Activated T-cell treated with anti-CD3 and anti-CD28 coated beads, Interleukin-2, amount 50 U/mL, for 72 hours (primary cell): ENCODE measurements around the gene FN3K. TPM values are rescaled to one million over a fixed set of nuclear protein-coding genes. Genes with fewer than 3 reads are reported as not detected.

Source experiments
- ATAC-seq, 2 donors: fragments of 150-1000 bp; cut with Tn5 transposase; replicated peaks in 1 of 2; 2 replicates each; pipeline ENCODE4 v1.10.0; 2021; ENCODE audit warnings: moderate library complexity in 2 of 2, mild to moderate bottlenecking in 1 of 2
- DNase-seq, 2 donors: peaks; one replicate each; pipeline ENCODE4 v3.0.0; 2021 to 2022; ENCODE audit warnings: mixed read lengths in 1 of 2
- H3K27ac Mint-ChIP-seq: one replicate; pipeline ENCODE4 v1.8.0; 2022; ENCODE audit warnings: mild to moderate bottlenecking, moderate library complexity, mixed read lengths
- H3K27me3 Mint-ChIP-seq: one replicate; pipeline ENCODE4 v1.8.0; 2022; ENCODE audit warnings: low read depth, mixed read lengths
- H3K36me3 Mint-ChIP-seq, 2 donors: one replicate each; pipeline ENCODE4 v1.8.0; 2022; ENCODE audit warnings: mixed read lengths in 2 of 2, mild to moderate bottlenecking in 1 of 2; ENCODE audit not compliant: insufficient read depth in 2 of 2
- H3K4me1 Mint-ChIP-seq: one replicate; pipeline ENCODE4 v1.8.0; 2022; ENCODE audit warnings: low read depth, mixed read lengths
- H3K4me3 Mint-ChIP-seq, 2 donors: one replicate each; pipeline ENCODE4 v1.8.0; 2022; ENCODE audit warnings: mild to moderate bottlenecking in 2 of 2, mixed read lengths in 2 of 2, moderate library complexity in 2 of 2
- H3K9me3 Mint-ChIP-seq, 2 donors: one replicate each; pipeline ENCODE4 v1.8.0; 2022; ENCODE audit warnings: mixed read lengths in 2 of 2
- total RNA-seq, 2 donors: library from RNA; stranded (reverse); gene quantifications; one replicate each; pipeline ENCODE4 v1.2.3, GENCODE V29; 2022

The FN3K gene
- total RNA-seq, 2 donors from 2014 or later, result 3.5 to 4.3 TPM

DNA sequence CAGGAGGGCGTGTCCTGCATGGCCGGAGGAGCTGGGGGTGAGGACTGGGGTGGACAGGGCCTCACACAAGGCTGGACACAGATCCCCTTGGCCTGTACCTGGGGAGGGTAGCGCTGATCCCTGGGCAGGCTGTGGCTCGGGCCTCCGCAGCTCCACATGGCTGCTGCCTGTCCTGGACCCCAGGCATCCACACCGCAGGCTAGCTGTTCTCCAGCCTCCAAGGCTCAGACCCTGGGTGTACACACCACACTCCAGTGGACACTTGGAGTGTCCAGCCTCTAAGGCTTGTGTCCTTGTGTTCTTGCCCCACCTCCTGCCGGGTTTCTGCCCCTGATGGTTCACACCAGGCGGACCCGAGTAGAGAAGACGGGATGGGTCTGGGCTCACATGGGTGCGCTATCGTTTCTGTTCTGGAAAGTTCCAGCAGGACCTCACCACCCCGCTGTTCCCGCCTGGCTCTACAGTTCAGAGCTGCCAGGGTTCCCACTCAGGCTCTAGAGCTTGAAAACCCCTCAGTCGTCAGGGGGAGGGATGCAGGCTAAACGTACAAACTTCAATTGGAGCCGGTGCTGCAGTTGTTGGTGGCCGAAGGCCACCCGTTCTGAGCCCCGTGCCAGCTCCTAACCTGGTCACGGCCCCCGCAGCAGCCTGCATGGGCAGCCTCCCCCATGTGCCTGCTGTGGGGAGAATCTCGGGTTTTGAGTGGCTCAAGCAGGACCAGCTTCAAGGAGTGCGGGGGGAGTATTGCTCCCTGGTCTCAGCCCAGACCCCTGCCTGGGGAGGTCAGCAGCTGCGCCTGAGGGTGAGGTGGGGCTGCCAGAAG, 25.5 kb upstream of the FN3K start:
- Mint-ChIP-seq H3K9me3 (no peaks in the 10 kb centered on the region), H3K36me3 (no peaks in the 10 kb centered on the region), H3K27ac (no peak overlapping the region), H3K27me3 (no peaks in the 10 kb centered on the region), H3K4me3 (no peak overlapping the region), H3K4me1 (peaks cover 8% of the 10 kb centered on the region)
- DNase-seq, result no peak
- no peak for ATAC-seq

DNA sequence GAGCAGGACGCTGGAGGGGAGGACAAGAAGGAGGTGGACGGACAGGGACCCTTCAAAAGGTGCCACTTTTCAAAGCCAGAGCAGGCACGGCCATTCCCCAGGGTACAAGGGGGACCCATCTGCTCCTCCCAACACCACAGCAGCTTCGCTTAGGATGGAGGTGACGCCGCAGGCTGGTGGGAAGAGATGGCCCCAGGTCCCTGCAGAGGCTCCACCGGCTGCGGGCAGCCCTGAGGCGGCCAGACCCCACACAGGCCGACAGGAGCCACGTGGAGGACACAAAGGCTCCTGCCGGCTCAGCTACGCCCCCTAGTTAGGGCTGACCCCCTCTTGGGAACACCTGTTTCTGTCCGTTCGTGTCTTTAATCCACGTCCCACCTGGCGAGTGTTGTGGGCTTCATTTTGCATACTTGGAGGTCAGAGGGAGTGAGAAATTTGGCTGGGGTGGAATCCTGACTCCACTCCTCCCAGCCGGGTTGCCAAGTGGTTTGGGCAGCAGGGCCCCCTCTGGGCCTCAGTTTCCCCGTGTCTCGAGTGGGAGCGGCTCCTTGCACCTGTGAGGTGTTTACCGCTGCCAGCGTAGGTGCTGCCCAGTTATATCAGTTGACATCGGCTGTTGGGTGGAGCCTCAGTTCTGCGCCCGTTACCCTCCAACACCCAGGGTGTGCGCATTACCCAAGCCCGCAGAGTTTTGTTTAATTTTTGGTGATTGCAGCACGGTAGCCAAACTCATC, 24.7 kb upstream of the FN3K start:
- Mint-ChIP-seq H3K4me1 (peaks cover 8% of the 10 kb centered on the region), H3K36me3 (no peaks in the 10 kb centered on the region), H3K27ac (no peak overlapping the region), H3K9me3 (no peaks in the 10 kb centered on the region), H3K4me3 (no peak overlapping the region), H3K27me3 (no peaks in the 10 kb centered on the region)
- no peak for DNase-seq
- ATAC-seq, result no peak

DNA sequence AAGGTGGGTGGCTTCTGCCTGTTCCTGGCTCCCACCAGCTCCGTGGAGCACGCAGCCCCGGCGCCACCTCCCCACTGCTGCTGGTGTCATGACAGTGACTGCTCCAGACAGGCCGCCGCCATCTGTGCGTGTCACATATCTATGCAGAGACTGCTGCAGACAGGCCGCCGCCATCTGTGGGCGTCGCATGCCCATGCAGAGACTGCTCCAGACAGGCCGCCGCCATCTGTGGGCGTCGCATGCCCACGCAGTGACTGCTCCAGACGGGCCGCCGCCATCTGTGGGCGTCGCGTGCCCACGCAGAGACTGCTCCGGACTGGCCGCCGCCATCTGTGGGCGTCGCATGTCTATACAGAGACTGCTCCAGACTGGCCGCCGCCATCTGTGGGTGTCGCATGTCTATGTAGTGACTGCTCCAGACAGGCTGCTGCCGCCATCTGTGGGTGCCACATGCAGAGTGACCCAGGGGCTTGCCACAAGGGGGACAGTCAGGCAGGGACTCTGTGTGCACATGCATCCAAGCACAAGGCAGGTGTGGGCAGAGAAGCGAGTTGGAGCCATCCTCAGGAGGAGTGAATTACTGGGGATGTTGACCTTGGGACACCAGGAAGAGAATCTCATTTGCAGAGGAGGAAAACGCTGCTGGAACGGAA, 22.2 kb upstream of the FN3K start:
- peaks cover 13% of the 10 kb centered on the region for H3K4me1 Mint-ChIP-seq

DNA sequence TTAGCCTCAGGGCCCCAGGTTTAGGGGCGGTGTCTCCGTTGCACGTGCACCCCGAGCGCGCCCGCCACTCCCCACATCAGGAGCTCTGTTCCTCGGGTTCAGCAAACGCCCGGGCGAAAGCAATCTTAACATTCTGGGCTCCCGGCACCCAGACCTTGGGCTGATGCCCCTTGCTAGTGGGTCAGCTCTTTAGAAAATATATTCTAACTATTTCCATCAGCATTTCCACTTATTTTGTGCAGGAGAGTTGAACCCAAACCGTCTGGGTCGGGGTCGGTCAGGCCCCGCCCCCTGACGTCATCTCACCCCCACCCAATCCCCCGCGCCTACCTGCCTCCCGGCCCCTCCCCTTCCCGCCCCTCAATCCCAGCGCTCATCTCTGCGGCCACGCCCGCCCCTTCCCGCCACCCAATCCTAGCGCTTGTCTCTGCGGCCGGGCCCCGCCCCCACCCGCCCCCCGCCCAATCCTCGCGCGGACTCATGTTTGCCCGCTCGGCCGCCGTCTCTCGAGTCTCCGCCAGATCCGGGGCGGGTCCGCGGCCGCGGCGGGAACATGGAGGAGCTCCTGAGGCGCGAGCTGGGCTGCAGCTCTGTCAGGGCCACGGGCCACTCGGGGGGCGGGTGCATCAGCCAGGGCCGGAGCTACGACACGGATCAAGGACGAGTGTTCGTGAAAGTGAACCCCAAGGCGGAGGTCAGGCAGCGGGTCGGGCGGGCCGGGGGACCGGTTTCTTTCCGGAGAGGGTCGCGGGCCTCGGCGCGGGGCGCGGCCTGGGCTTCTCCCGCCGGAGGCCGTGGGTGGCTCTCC, 19.0 kb upstream of the FN3K start, which contains the start of gene FN3KRP:
Gene FN3KRP, plus strand, starts transcription at position 504 of the 808 bp plus-strand sequence. Its CDS starts 50 bp downstream, at position 554.
- peak; percentile 91 to 94 for DNase-seq
- peaks cover 12% of the 10 kb centered on the region for H3K4me1 Mint-ChIP-seq
- H3K4me3 Mint-ChIP-seq, result peak within 1 kb of the TSS; percentile 87 to 98
- ATAC-seq, result peak; percentile 92
- no peaks in the 10 kb centered on the region for H3K9me3 Mint-ChIP-seq
- peak within 1 kb of the TSS; percentile 36 for H3K27ac Mint-ChIP-seq
- peaks cover 2% of the 10 kb centered on the region in 2 donors for H3K36me3 Mint-ChIP-seq
- no peaks in the 10 kb centered on the region for H3K27me3 Mint-ChIP-seq

More for the DNA sequence above, 22.2 kb upstream of the FN3K start:
- Mint-ChIP-seq H3K9me3 (no peaks in the 10 kb centered on the region), H3K4me3 (no peak overlapping the region), H3K27me3 (no peaks in the 10 kb centered on the region), H3K27ac (no peak overlapping the region), H3K36me3 (peaks cover 2% of the 10 kb centered on the region in 2 donors)
- ATAC-seq (no peak), DNase-seq (no peak)

DNA sequence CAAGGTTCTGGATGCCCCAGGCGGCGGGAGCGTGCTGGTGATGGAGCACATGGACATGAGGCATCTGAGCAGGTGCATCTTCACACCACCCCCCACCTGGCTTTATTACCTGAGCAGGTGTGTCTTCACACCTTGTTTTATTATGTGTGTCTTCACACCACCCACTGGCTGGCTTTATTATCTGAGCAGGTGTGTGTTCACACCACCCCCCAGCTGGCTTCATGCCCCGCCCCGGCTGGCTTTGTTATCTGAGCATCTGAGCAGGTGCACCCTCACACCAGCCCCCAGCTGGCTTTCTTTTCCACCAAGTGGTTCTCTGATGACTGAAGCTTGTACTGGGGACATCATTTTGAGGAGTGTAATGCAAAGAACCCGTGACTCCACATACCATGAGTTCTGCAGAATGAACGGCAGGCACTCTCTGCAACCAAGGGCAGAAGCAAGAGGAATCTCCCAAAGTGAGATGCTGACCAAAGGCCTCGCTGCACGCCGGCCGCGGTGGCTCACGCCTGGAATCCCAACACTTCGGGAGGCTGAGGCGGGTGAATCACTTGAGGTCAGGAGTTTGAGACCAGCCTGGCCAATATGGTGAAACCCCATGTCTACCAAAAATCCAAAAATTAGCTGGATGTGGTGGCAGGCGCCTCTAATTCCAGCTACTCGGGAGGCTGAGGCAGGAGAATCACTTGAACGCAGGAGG, 16.3 kb upstream of the FN3K start:
- Mint-ChIP-seq H3K36me3 (peaks cover 7 to 12% of the 10 kb centered on the region in 2 donors), H3K27me3 (no peaks in the 10 kb centered on the region), H3K27ac (no peak overlapping the region), H3K4me1 (peaks cover 12% of the 10 kb centered on the region), H3K4me3 (no peak overlapping the region), H3K9me3 (no peaks in the 10 kb centered on the region)
- DNase-seq (no peak), ATAC-seq (no peak)

DNA sequence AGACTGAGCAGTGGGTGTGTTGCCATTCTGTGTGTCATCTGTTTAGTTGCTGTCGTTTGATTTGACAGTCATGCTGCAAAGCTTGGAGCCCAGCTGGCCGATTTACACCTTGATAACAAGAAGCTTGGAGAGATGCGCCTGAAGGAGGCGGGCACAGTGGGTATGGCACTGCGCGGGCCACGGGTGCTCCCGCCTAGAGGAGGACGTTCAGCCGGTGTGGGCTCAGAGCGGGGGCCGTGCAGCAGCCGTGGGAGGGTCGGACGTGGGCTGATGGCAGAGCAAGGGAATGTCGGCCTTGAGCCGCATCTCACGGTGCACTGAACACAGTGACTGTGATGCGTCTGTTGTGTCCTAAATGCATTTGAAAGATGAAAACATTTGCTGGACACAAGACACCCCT, 15.2 kb upstream of the FN3K start:
- no peaks in the 10 kb centered on the region for H3K27me3 Mint-ChIP-seq
- H3K4me1 Mint-ChIP-seq, result peaks cover 12% of the 10 kb centered on the region
- no peak for DNase-seq
- H3K4me3 Mint-ChIP-seq, result no peak overlapping the region
- no peak for ATAC-seq
- H3K36me3 Mint-ChIP-seq, result peaks cover 7 to 12% of the 10 kb centered on the region in 2 donors
- no peaks in the 10 kb centered on the region for H3K9me3 Mint-ChIP-seq
- no peak overlapping the region for H3K27ac Mint-ChIP-seq

DNA sequence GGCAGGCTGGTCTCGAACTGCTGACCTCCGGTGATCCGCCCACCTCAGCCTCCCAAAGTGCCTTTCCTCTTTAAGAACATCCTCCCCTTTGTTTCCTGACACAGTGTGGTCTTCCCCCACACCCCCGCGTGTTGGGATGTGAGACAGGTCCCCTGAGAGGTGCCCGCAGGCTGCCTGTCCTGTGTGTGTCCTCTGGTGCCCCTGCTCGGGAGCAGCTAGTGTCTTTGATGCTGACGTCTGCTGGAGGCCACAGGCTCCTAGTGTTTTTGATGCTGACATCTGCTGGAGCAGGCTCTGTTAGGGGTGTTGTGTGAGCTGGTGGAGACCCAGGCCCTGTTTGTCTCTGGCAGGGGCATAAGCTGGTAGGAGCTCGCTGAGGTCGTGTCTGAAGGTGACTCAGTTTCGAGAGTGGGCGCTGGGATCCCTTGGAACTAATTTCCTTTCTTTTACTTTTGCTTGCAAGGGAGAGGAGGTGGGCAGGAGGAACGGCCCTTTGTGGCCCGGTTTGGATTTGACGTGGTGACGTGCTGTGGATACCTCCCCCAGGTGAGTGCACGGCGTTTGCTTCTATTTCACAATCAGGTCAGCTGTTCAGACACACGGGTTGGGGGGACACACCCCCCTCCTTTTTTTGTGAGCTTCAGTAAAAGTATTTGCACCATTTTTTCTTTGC, 12.9 kb upstream of the FN3K start:
- no peak for ATAC-seq
- DNase-seq, result no peak
- H3K27ac Mint-ChIP-seq, result no peak overlapping the region
- no peaks in the 10 kb centered on the region for H3K9me3 Mint-ChIP-seq
- H3K36me3 Mint-ChIP-seq, result peaks cover 7 to 10% of the 10 kb centered on the region in 2 donors
- H3K4me3 Mint-ChIP-seq, result no peak overlapping the region
- peaks cover 8% of the 10 kb centered on the region for H3K4me1 Mint-ChIP-seq
- H3K27me3 Mint-ChIP-seq, result no peaks in the 10 kb centered on the region

DNA sequence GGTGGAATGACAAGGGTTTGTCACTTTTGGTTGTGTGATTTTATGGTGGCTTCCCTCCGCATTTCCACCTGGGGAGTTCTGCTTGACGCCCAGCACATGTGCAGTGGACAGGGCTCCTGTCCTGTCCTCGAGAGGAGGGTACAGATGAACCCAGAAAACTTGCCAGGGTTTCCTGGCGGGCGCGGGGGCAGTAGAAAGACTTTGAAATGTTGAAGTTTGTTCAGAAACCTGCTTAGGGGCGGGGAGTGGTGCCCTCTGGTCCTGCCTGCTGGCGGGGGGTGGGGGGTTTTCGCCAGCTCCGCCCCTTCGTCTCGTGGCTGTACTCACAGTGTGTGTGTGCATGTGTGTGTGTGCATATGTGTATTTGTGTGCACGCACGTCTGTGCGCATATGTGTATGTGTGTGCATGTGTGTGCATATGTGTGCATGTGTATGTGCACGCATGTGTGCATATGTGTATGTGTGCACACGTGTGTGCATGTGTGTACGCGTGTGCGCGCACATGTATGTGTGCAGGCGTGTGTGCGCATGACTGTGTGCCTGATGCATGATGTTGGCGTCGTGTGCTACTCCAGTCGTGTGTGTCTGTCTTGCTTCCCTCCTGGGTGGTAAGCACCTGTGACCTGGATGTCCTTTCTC, 12.1 kb upstream of the FN3K start:
- H3K27ac Mint-ChIP-seq, result no peak overlapping the region
- H3K9me3 Mint-ChIP-seq, result no peaks in the 10 kb centered on the region
- DNase-seq, result no peak
- ATAC-seq, result no peak
- H3K4me1 Mint-ChIP-seq, result peaks cover under 1% of the 10 kb centered on the region
- H3K36me3 Mint-ChIP-seq, result peaks cover 6 to 10% of the 10 kb centered on the region in 2 donors
- H3K4me3 Mint-ChIP-seq, result no peak overlapping the region
- no peaks in the 10 kb centered on the region for H3K27me3 Mint-ChIP-seq

DNA sequence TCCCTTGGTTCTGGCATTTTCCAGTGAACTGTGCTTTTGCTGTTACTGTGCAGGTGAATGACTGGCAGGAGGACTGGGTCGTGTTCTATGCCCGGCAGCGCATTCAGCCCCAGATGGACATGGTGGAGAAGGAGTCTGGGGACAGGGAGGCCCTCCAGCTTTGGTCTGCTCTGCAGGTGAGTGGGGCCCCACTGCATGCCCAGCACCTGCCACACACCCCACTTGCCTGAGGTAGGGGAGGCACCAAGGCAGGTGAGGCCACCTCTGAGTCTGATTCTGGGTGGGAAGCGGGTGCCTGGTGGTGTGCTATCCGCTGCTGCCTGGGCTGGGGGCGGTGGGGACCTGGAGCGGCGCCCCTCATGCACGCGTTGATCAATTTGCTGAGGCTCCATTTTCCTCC, 9.0 kb upstream of the FN3K start:
- Mint-ChIP-seq H3K4me3 (no peak overlapping the region), H3K36me3 (peaks cover 6 to 15% of the 10 kb centered on the region in 2 donors), H3K9me3 (no peaks in the 10 kb centered on the region), H3K4me1 (no peaks in the 10 kb centered on the region), H3K27me3 (no peaks in the 10 kb centered on the region), H3K27ac (no peak overlapping the region)
- ATAC-seq, result no peak
- DNase-seq, result no peak

DNA sequence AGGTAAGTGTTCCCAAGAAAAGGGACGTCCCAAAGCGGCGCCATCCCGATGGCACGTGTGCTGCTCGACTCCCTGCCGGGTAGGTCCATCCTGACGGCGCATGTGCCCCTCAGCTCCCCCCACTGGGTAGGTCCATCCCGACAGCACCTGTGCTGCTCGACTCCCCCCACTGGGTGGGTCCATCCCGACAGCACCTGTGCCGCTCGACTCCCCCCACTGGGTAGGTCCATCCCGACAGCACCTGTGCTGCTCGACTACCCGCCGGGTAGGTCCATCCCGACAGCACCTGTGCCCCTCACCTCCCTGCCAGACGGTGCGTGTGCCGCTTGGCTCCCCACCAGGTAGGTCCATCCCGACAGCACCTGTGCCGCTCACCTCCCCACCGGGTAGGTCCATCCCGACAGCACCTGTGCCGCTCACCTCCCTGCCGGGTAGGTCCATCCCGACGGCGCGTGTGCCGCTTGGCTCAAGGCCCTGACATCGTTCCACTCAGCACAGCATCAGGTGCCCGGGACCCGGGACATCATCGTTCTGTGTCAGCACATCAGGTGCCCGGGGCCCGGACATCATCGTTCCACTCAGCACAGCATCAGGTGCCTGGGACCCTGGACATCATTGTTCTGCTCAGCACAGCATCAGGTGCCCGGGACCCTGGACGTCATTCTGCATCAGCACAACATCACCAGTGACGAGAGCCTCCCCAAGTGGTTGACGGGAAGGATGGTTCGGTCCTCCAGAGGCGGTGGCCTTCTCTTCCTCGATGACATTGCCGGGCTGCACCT, 5.7 kb upstream of the FN3K start:
- no peaks in the 10 kb centered on the region for H3K4me1 Mint-ChIP-seq
- H3K9me3 Mint-ChIP-seq, result peaks cover 5 to 7% of the 10 kb centered on the region in 2 donors
- H3K27ac Mint-ChIP-seq, result no peak overlapping the region
- H3K4me3 Mint-ChIP-seq, result no peak overlapping the region
- H3K27me3 Mint-ChIP-seq, result no peaks in the 10 kb centered on the region
- DNase-seq, result no peak
- no peak for ATAC-seq
- H3K36me3 Mint-ChIP-seq, result peaks cover 6 to 21% of the 10 kb centered on the region in 2 donors
